Measurements from ENCODE around the gene CHD5.
A peak's percentile ranks its signal among the peaks of the same experiment; 100 is the strongest.
"Not testable (repeated sequence)": the region's sequence is repeated elsewhere in the genome, so short reads cannot be mapped to it uniquely, and the experiment has no call there.

Gene CHD5

DNA sequence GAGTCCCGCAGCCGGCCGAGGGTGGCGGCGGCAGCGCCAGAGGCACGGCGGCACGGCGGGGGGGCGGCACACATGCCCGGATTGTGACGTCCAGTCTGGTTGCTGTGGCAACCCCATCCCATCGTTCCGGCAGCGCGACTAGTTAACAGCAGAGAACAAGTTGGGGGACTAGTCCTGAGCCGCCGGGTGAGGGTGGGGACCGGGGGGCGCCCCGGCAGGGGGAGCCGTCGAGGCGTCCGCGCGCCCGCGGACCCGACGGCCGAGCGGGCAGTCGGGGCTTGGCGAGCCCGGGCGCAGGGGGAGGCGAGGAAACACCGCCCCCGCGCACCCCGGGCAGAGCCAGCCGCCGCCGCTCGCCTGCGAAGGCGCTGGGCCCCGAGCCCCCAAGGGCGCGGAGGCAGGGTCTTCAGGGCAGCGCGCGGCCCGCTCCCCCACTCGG is at the start of gene CHD5:
Gene CHD5 (minus strand): TSS at position 54 of the 439 bp plus-strand sequence. CDS start 298 bp downstream, outside the sequence.
- DNase-seq (ENCODE audit: low read depth) = no peak

GRCh38 chr1:6225651-6226050 is 45.5 kb upstream of the CHD5 start:
- DNase-seq (ENCODE audit: low read depth) = no peak

GRCh38 chr1:6224718-6225117 is 44.6 kb upstream of the CHD5 start:
- DNase-seq (ENCODE audit: low read depth) = no peak

GRCh38 chr1:6223617-6224016 is 43.5 kb upstream of the CHD5 start:
- DNase-seq (ENCODE audit: low read depth) = no peak

DNA sequence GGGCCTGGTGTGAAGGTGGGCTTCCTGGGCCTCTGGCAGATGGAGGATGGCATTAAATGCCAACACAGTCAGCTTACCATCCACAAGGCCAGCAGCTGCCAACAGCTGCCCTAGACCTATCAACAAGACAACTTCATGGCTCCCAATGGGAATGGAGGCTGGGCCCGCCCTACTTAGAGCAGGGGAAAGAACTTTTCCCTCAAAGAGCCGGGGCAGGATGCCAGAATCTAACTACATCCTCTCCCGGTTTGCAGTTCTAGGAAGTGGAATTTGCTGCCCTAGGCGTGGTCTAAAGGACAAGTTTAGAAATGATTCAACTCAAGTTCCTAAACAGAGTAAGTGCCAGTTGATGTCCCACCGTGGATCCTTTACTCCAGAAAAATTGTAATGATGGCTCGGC is 42.5 kb upstream of the CHD5 start:
- DNase-seq (ENCODE audit: low read depth) = no peak

GRCh38 chr1:6221210-6221784 is 41.2 kb upstream of the CHD5 start:
- DNase-seq (ENCODE audit: low read depth) = no peak

GRCh38 chr1:6220236-6220635 is 40.1 kb upstream of the CHD5 start:
- DNase-seq (ENCODE audit: low read depth) = no peak

GRCh38 chr1:6219641-6220040 is 39.5 kb upstream of the CHD5 start:
- DNase-seq (ENCODE audit: low read depth) = not testable (repeated sequence)

DNA sequence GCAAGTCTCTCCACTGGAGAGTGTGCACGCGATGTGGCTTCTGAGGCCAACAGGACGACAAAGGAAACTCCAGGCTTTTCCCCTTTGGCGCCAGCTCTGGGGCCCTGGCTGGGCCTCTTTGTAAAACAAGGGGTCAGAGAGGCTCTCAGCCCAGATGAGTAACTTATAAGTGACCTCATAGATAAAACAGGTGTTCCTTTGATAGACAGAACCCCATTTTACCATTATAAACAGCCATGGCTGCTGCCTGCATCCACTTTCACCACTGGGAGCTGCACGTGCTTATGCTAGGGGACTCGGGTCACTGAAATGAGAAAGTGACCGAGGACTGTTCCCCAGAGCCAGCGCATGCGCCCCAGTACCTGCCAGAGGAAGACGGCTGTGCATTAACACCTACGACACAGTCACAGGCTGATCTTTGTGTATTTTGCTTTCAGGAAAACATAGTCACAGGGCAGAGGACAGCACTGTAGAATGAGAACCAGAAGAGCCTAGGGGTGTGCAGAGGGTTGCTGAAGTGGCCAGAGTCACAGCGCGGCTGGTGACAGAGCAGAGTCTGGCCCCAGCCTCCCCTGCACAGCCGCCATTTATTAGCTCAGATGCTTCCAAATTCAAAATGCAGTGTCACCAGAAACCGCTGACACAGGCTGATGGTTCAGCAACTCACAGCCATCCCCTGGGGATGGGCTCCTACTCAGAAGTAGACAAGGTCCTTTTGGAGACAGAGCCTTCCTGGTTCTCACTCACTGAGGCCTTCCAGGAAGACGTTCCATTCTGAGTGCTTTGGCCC is 38.4 kb upstream of the CHD5 start:
- no peak for DNase-seq (ENCODE audit: low read depth)

DNA sequence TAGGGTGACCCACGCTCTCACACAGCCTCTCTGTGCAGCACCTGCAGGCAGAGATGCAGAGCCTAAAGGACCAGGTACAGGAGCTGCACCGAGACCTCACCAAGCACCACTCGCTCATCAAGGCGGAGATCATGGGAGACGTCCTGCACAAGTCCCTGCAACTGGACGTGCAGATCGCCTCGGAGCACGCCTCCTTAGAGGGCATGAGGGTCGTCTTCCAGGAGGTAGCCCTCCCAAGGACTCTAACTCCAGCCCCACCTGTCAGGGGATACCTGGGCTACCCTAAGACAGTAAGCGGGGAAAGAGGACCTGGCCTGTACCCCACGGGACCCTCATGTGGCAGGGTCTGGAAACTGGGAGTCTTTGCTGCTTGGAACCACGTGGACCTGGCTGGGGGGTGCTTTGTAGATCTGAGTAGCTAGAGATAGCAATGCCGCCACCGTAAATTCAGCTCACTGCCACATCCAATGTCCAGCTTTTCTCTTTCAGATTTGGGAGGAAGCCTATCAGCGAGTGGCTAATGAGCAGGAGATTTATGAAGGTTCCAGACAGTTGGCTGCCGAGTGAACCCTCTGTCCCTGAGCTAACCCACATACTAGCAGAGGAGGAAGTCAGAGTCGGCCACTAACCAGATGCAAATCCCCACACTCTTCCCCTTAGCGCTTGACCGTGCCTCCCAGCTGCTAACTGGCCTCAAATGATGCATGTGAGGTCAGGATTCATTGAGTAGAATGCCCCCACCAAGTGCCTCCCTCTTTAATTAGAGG is 32.3 kb upstream of the CHD5 start:
- no peak for DNase-seq (ENCODE audit: low read depth)

DNA sequence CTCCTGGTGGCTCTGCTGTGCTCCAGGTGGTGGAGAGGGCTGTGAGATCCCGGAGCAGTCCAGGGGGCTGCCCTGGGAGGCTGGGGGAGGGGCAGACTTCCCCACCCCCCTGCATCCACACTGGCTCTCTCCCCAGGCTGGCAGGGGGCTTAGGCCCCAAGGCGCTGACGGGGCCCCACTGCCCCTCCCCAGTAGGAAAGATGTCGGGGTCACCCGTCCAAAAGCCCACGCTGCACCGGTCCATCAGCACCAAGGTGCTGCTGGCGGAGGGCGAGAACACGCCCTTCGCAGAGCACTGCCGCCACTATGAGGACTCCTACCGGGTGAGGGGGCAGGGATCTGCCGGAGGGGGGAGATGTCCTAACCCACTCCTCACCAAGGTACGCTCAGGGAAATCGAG is 31.6 kb upstream of the CHD5 start:
- DNase-seq (ENCODE audit: low read depth) = no peak

GRCh38 chr1:6210591-6211355 is 30.7 kb upstream of the CHD5 start:
- no peak for DNase-seq (ENCODE audit: low read depth)

GRCh38 chr1:6209661-6210580 is 29.8 kb upstream of the CHD5 start:
- DNase-seq (ENCODE audit: low read depth) = no peak

- no peak for DNase-seq (ENCODE audit: low read depth)
Observed at GRCh38 chr1:6208723-6209660, 28.9 kb upstream of the CHD5 start.

GRCh38 chr1:6207921-6208320 is 27.8 kb upstream of the CHD5 start:
- DNase-seq (ENCODE audit: low read depth) = no peak

GRCh38 chr1:6207075-6207885 is 27.2 kb upstream of the CHD5 start:
- no peak for DNase-seq (ENCODE audit: low read depth)

DNA sequence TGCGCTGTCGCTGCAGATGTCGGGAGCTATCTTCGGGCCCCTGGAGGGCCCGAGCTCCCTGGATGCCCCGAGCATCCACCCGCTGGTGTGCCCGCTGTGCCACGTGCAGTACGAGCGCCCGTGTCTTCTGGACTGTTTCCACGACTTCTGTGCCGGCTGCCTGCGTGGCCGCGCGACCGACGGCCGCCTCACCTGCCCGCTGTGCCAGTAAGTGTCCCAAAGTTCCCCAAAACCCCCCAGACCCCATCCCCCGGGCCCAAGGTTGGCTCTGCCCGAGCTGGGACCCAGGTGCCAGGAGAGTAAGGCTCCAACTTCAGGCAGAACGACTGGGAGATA is 26.4 kb upstream of the CHD5 start:
- DNase-seq (ENCODE audit: low read depth) = no peak

GRCh38 chr1:6205849-6206519 is 25.9 kb upstream of the CHD5 start, which contains the start of gene RNF207:
TSS of gene RNF207 (plus strand) at chr1:6206119. CDS start at chr1:6206536, 417 bp downstream.
- DNase-seq (ENCODE audit: low read depth) = peak; percentile 28

GRCh38 chr1:6202256-6202655 is 22.1 kb upstream of the CHD5 start:
- DNase-seq (ENCODE audit: low read depth) = no peak
